ENCODE results near the gene CDK19. TPM values are rescaled to one million over a fixed set of nuclear protein-coding genes. Genes with fewer than 3 reads are reported as not detected.

The CDK19 gene
- polyA plus RNA-seq, 5 donors = 21.6 to 48.9 (median 46.3) TPM

GRCh38 chr6:110703906-110704594 is 111.2 kb downstream of the CDK19 start:
- DNase-seq = peak in 1 of 2 donors; percentile 2

GRCh38 chr6:110703010-110703905 is 112.0 kb downstream of the CDK19 start:
- DNase-seq = no peak

- DNase-seq = no peak
These were observed 115.5 kb downstream of the CDK19 start for GRCh38 chr6:110699780-110700179.

GRCh38 chr6:110693994-110694393 is 121.3 kb downstream of the CDK19 start:
- no peak for DNase-seq

GRCh38 chr6:110693296-110693695 is 122.0 kb downstream of the CDK19 start:
- DNase-seq = no peak

- no peak for DNase-seq
These were observed 124.4 kb downstream of the CDK19 start for GRCh38 chr6:110690916-110691315.

- no peak for DNase-seq
These were observed 125.1 kb downstream of the CDK19 start for GRCh38 chr6:110690106-110690654.

- peak in 1 of 2 donors; percentile 19 for DNase-seq
These were observed 125.9 kb downstream of the CDK19 start for GRCh38 chr6:110689275-110689935.

GRCh38 chr6:110688661-110689268 is 126.5 kb downstream of the CDK19 start:
- peak in 1 of 2 donors; percentile 37 for DNase-seq

GRCh38 chr6:110687326-110687725 is 127.9 kb downstream of the CDK19 start:
- no peak for DNase-seq

- DNase-seq = no peak
These were observed 132.0 kb downstream of the CDK19 start for GRCh38 chr6:110683241-110683640.

- DNase-seq = peak; percentile 47 to 68
These were observed 132.8 kb downstream of the CDK19 start for GRCh38 chr6:110682460-110682853.

GRCh38 chr6:110681543-110682459 is 133.5 kb downstream of the CDK19 start:
- DNase-seq = no peak

GRCh38 chr6:110676396-110676795 is 138.9 kb downstream of the CDK19 start:
- DNase-seq = no peak

- no peak for DNase-seq
These were observed 141.2 kb downstream of the CDK19 start for GRCh38 chr6:110674096-110674495.

- DNase-seq = no peak
These were observed 143.1 kb downstream of the CDK19 start for GRCh38 chr6:110672122-110672521.

- no peak for DNase-seq
These were observed 143.8 kb downstream of the CDK19 start for GRCh38 chr6:110671447-110671846.

- DNase-seq = no peak
These were observed 149.7 kb downstream of the CDK19 start for GRCh38 chr6:110665600-110665999.

- no peak for DNase-seq
These were observed 150.3 kb downstream of the CDK19 start for GRCh38 chr6:110664933-110665332.

- DNase-seq = no peak
These were observed 152.6 kb downstream of the CDK19 start for GRCh38 chr6:110662490-110663211.

Data from right lung (tissue), 5 donors.